ENCODE results near the gene AATK. TPM values are rescaled to one million over a fixed set of nuclear protein-coding genes. Genes with fewer than 3 reads are reported as not detected.

AATK gene
- total RNA-seq, 1 experiment from 2014 or later, result 0.46 TPM

GRCh38 chr17:81132197-81132540, 33.9 kb downstream of the AATK start:
- no peak overlapping the region for H3K27ac ChIP-seq
- POLR2A ChIA-PET (ENCODE audit: unreplicated experiment), result no interaction called here

GRCh38 chr17:81131486-81132196, 34.4 kb downstream of the AATK start:
- no peaks in the 10 kb centered on the region for H4K20me1 ChIP-seq (ENCODE audit: insufficient read depth)
- no peaks in the 10 kb centered on the region for H3K9me2 ChIP-seq (ENCODE audit: insufficient read depth)
- H3K9me3 ChIP-seq (ENCODE audit: insufficient read depth, low read depth), result no peaks in the 10 kb centered on the region
- no peaks in the 10 kb centered on the region for H3K4me1 ChIP-seq (replicated peaks; ENCODE audit: insufficient read depth)
- intact Hi-C loops (cut with micrococcal nuclease; ENCODE audit: unreplicated experiment), result no loop called here
- no peaks in the 10 kb centered on the region for H3K27me3 ChIP-seq (ENCODE audit: insufficient read depth, low read depth)
- TF ChIP-seq CTCF (conservative IDR thresholded peaks at IDR 0.05), result no peak
- no peak for TF ChIP-seq EZH2 (IDR thresholded peaks at IDR 0.05; ENCODE audit: low read depth)
- H3K36me3 ChIP-seq (ENCODE audit: low read depth), result no peaks in the 10 kb centered on the region
- POLR2A ChIA-PET (ENCODE audit: unreplicated experiment), result no interaction called here
- H3F3A ChIP-seq (ENCODE audit: insufficient read depth, low read depth), result no peaks in the 10 kb centered on the region
- H3K4me3 ChIP-seq, result no peak overlapping the region
- H3K79me2 ChIP-seq (ENCODE audit: low read depth), result no peaks in the 10 kb centered on the region
- H2AFZ ChIP-seq, result no peak overlapping the region
- DNase-seq, result peak; percentile 30 to 59
- no peak overlapping the region for H3K27ac ChIP-seq
- no TSS peak for BruUV-seq (replicated peaks)
- H3K4me2 ChIP-seq, result no peak overlapping the region
- CTCF ChIA-PET, result no interaction called here

More at GRCh38 chr17:81132197-81132540, 33.9 kb downstream of the AATK start:
- DNase-seq, result no peak
- Histone ChIP-seq H3F3A (ENCODE audit: insufficient read depth, low read depth) (no peaks in the 10 kb centered on the region), H3K4me3 (no peak overlapping the region), H3K79me2 (ENCODE audit: low read depth) (no peaks in the 10 kb centered on the region), H3K9me2 (ENCODE audit: insufficient read depth) (no peaks in the 10 kb centered on the region), H3K9me3 (ENCODE audit: insufficient read depth, low read depth) (no peaks in the 10 kb centered on the region), H3K36me3 (ENCODE audit: low read depth) (no peaks in the 10 kb centered on the region), H3K4me1 (replicated peaks; ENCODE audit: insufficient read depth) (no peaks in the 10 kb centered on the region), H3K27me3 (ENCODE audit: insufficient read depth, low read depth) (no peaks in the 10 kb centered on the region), H4K20me1 (ENCODE audit: insufficient read depth) (no peaks in the 10 kb centered on the region), H3K4me2 (no peak overlapping the region), H2AFZ (no peak overlapping the region)
- no TSS peak for BruUV-seq (replicated peaks)
- TF ChIP-seq EZH2 (IDR thresholded peaks at IDR 0.05; ENCODE audit: low read depth) (no peak), CTCF (conservative IDR thresholded peaks at IDR 0.05) (no peak)
- CTCF ChIA-PET, result no interaction called here
- intact Hi-C loops (cut with micrococcal nuclease; ENCODE audit: unreplicated experiment), result no loop called here

- intact Hi-C loops (cut with micrococcal nuclease; ENCODE audit: unreplicated experiment), result no loop called here
- no peaks in the 10 kb centered on the region for H3K4me1 ChIP-seq (replicated peaks; ENCODE audit: insufficient read depth)
- H3K9me3 ChIP-seq (ENCODE audit: insufficient read depth, low read depth), result no peaks in the 10 kb centered on the region
- ChIA-PET CTCF (interaction anchor here (0.6 kb wide), 1 partner anchor 77 kb away, joined by 5 read pairs; no protein-coding TSS in a partner anchor), POLR2A (ENCODE audit: unreplicated experiment) (no interaction called here)
- no peaks in the 10 kb centered on the region for H3K79me2 ChIP-seq (ENCODE audit: low read depth)
- TF ChIP-seq CTCF (conservative IDR thresholded peaks at IDR 0.05) (no peak), EZH2 (IDR thresholded peaks at IDR 0.05; ENCODE audit: low read depth) (no peak)
- no peaks in the 10 kb centered on the region for H3K36me3 ChIP-seq (ENCODE audit: low read depth)
- H2AFZ ChIP-seq, result no peak overlapping the region
- H3F3A ChIP-seq (ENCODE audit: insufficient read depth, low read depth), result no peaks in the 10 kb centered on the region
- no peaks in the 10 kb centered on the region for H4K20me1 ChIP-seq (ENCODE audit: insufficient read depth)
- no peaks in the 10 kb centered on the region for H3K9me2 ChIP-seq (ENCODE audit: insufficient read depth)
- no TSS peak for BruUV-seq (replicated peaks)
- no peak overlapping the region for H3K27ac ChIP-seq
- H3K4me3 ChIP-seq, result no peak overlapping the region
- no peak for DNase-seq
- H3K4me2 ChIP-seq, result no peak overlapping the region
- H3K27me3 ChIP-seq (ENCODE audit: insufficient read depth, low read depth), result no peaks in the 10 kb centered on the region
Measured at GRCh38 chr17:81130385-81131361, 35.3 kb downstream of the AATK start.
